Neuronal stem cell (in vitro differentiated cells): Measurements from ENCODE around the gene GRIFIN.

Experiments used
- DNase-seq: peaks from one replicate; pipeline ENCODE4 v3.0.0-alpha.2; 2013; ENCODE audit warnings: low spot score
- H2AFZ ChIP-seq: one replicate; pipeline ENCODE4 v1.6.1; 2013; ENCODE audit warnings: mild to moderate bottlenecking, low read length, inconsistent platforms
- H2AK5ac ChIP-seq: 2 replicates; pipeline ENCODE4 v1.6.1; 2013; ENCODE audit warnings: low read depth, mild to moderate bottlenecking, inconsistent platforms, low read length, moderate library complexity, mixed read lengths
- H2BK120ac ChIP-seq: 2 replicates; pipeline ENCODE4 v1.6.1; 2013; ENCODE audit warnings: low read depth, mild to moderate bottlenecking, inconsistent platforms, low read length, moderate library complexity, mixed read lengths
- H2BK12ac ChIP-seq: one replicate; pipeline ENCODE4 v1.6.1; 2013; ENCODE audit warnings: low read length, inconsistent platforms
- H2BK15ac ChIP-seq: 2 replicates; pipeline ENCODE4 v1.6.1; 2013; ENCODE audit warnings: mild to moderate bottlenecking, low read length, inconsistent platforms, mixed read lengths
- H2BK5ac ChIP-seq: one replicate; pipeline ENCODE4 v1.6.1; 2013; ENCODE audit warnings: inconsistent platforms, mild to moderate bottlenecking, low read length, moderate library complexity
- H3K14ac ChIP-seq: one replicate; pipeline ENCODE4 v1.6.1; 2013; ENCODE audit warnings: low read length, inconsistent platforms
- H3K18ac ChIP-seq: 2 replicates; pipeline ENCODE4 v1.6.1; 2013; ENCODE audit warnings: low read length, inconsistent platforms
- H3K23ac ChIP-seq: 2 replicates; pipeline ENCODE4 v1.6.1; 2013; ENCODE audit warnings: low read depth, mild to moderate bottlenecking, mixed read lengths, low read length, inconsistent platforms; ENCODE audit not compliant: poor library complexity
- H3K27ac ChIP-seq: replicated peaks from 3 replicates; pipeline ENCODE4 v1.5.1; 2013; ENCODE audit warnings: low read length, inconsistent platforms
- H3K27me3 ChIP-seq, 3 experiments: 2 replicates each; pipeline ENCODE4 v1.6.1; 2013; ENCODE audit warnings: low read length in 3 of 3, mild to moderate bottlenecking in 2 of 3, inconsistent platforms in 1 of 3, low read depth in 1 of 3, mixed read lengths in 1 of 3, moderate library complexity in 1 of 3; ENCODE audit not compliant: control insufficient read depth in 3 of 3, insufficient read depth in 3 of 3
- H3K36me3 ChIP-seq, 2 donors: replicated peaks in 1 of 2; 2 replicates each; pipeline ENCODE4 v1.6.1; 2013; ENCODE audit warnings: low read length in 2 of 2; ENCODE audit not compliant: control insufficient read depth in 2 of 2, insufficient read depth in 2 of 2
- H3K4ac ChIP-seq: 2 replicates; pipeline ENCODE4 v1.6.1; 2013; ENCODE audit warnings: inconsistent platforms, mild to moderate bottlenecking, low read length, moderate library complexity
- H3K4me1 ChIP-seq, 2 donors: 1 replicate in 1 of 2; 2 replicates in 1 of 2; pipeline ENCODE4 v1.6.1; 2013; ENCODE audit warnings: low read length in 2 of 2, low read depth in 1 of 2; ENCODE audit not compliant: control insufficient read depth in 2 of 2, insufficient read depth in 1 of 2
- H3K4me2 ChIP-seq: one replicate; pipeline ENCODE4 v1.6.1; 2013; ENCODE audit warnings: mild to moderate bottlenecking, low read length, inconsistent platforms; ENCODE audit not compliant: insufficient read depth, poor library complexity, severe bottlenecking
- H3K4me3 ChIP-seq, 2 donors: 2 replicates each; pipeline ENCODE4 v1.5.1; 2013; ENCODE audit warnings: low read length in 2 of 2, mild to moderate bottlenecking in 2 of 2, inconsistent platforms in 1 of 2, moderate library complexity in 1 of 2
- H3K79me1 ChIP-seq: one replicate; pipeline ENCODE4 v1.6.1; 2013; ENCODE audit warnings: low read depth, mild to moderate bottlenecking, inconsistent platforms, low read length, moderate library complexity
- H3K9ac ChIP-seq: one replicate; pipeline ENCODE4 v1.6.1; 2013; ENCODE audit warnings: mild to moderate bottlenecking, low read depth, low read length, inconsistent platforms; ENCODE audit not compliant: poor library complexity
- H3K9me3 ChIP-seq, 2 donors: replicated peaks in 1 of 2; 2 replicates each; pipeline versions ENCODE3 to v1.6.1; 2013; ENCODE audit warnings: low read length in 2 of 2, mild to moderate bottlenecking in 2 of 2, inconsistent platforms in 1 of 2, low read depth in 1 of 2, mixed read lengths in 1 of 2, moderate library complexity in 1 of 2; ENCODE audit not compliant: control insufficient read depth in 2 of 2, insufficient read depth in 1 of 2
- H4K8ac ChIP-seq: one replicate; pipeline ENCODE4 v1.6.1; 2013; ENCODE audit warnings: low read depth, mild to moderate bottlenecking, inconsistent platforms, low read length, moderate library complexity
- H4K91ac ChIP-seq: one replicate; pipeline ENCODE4 v1.6.1; 2013; ENCODE audit warnings: low read length, low read depth, mild to moderate bottlenecking, inconsistent platforms; ENCODE audit not compliant: poor library complexity
- WGBS, 2 donors: extraction: QIAGEN DNeasy Blood & Tissue Kit; methylation state at CpG; one replicate each; pipeline ENCODE4 v1.1.7; 2013; ENCODE audit warnings: missing lambda C conversion rate in 2 of 2, mixed read lengths in 1 of 2; ENCODE audit not compliant: insufficient read length in 2 of 2, insufficient replicate concordance in 1 of 2; ENCODE audit errors: extremely low coverage in 2 of 2; 5-methylcytosine and 5-hydroxymethylcytosine counted together

GRIFIN gene

GRCh38 chr7:2492038-2492437 is 15.8 kb upstream of the GRIFIN start:
- H2BK12ac ChIP-seq = no peak overlapping the region
- no peak overlapping the region for H3K18ac ChIP-seq
- H3K79me1 ChIP-seq = peaks cover 1% of the 10 kb centered on the region
- H3K4me1 ChIP-seq = peaks cover 35 to 36% of the 10 kb centered on the region in 2 donors
- no CpG with 5 or more reads among the region's 2 CpGs for WGBS, 2 donors
- H3K4me3 ChIP-seq = no peak overlapping the region
- peak overlapping the region; percentile 72 for H4K91ac ChIP-seq
- H3K9me3 ChIP-seq = no peaks in the 10 kb centered on the region
- H3K14ac ChIP-seq = no peak overlapping the region
- no peak overlapping the region for H3K9ac ChIP-seq
- no peak for DNase-seq
- H4K8ac ChIP-seq = no peak overlapping the region
- no peak overlapping the region for H2BK15ac ChIP-seq
- H3K27me3 ChIP-seq = no peaks in the 10 kb centered on the region
- H3K27ac ChIP-seq = no peak overlapping the region
- no peaks in the 10 kb centered on the region for H3K36me3 ChIP-seq
- H3K4ac ChIP-seq = no peak overlapping the region
- H2BK120ac ChIP-seq = no peak overlapping the region
- no peak overlapping the region for H2BK5ac ChIP-seq
- H3K4me2 ChIP-seq = no peak overlapping the region
- no peak overlapping the region for H2AFZ ChIP-seq
- no peak overlapping the region for H2AK5ac ChIP-seq
- no peak overlapping the region for H3K23ac ChIP-seq

- Histone ChIP-seq H3K9ac (no peak overlapping the region), H3K18ac (peak overlapping the region; percentile 67), H2BK12ac (no peak overlapping the region), H3K4me2 (no peak overlapping the region), H3K27me3 (no peaks in the 10 kb centered on the region), H3K27ac (no peak overlapping the region), H3K4ac (no peak overlapping the region), H3K36me3 (no peaks in the 10 kb centered on the region), H2AFZ (no peak overlapping the region), H3K4me1 (peaks cover 23% of the 10 kb centered on the region in 2 donors), H4K91ac (no peak overlapping the region), H2BK5ac (peak overlapping the region; percentile 35), H2BK120ac (peak overlapping the region; percentile 69), H3K9me3 (no peaks in the 10 kb centered on the region), H2BK15ac (no peak overlapping the region), H3K79me1 (peaks cover 1% of the 10 kb centered on the region), H2AK5ac (peak overlapping the region; percentile 83), H3K4me3 (no peak overlapping the region), H3K14ac (no peak overlapping the region), H4K8ac (no peak overlapping the region), H3K23ac (no peak overlapping the region)
- DNase-seq = no peak
- no CpG with 5 or more reads among the region's 13 CpGs for WGBS, 2 donors
Observed at GRCh38 chr7:2490181-2490651, 14.0 kb upstream of the GRIFIN start.

- no peak overlapping the region for H3K4me3 ChIP-seq
- H3K4ac ChIP-seq = no peak overlapping the region
- H3K27ac ChIP-seq = no peak overlapping the region
- H3K4me2 ChIP-seq = no peak overlapping the region
- H2BK120ac ChIP-seq = peak overlapping the region; percentile 4
- no CpG with 5 or more reads among the region's 9 CpGs for WGBS, 2 donors
- peak overlapping the region; percentile 76 for H2AFZ ChIP-seq
- H2BK12ac ChIP-seq = no peak overlapping the region
- H3K9ac ChIP-seq = peak overlapping the region; percentile 61
- no peak overlapping the region for H2BK15ac ChIP-seq
- H2BK5ac ChIP-seq = no peak overlapping the region
- peaks cover 13 to 14% of the 10 kb centered on the region in 2 donors for H3K4me1 ChIP-seq
- DNase-seq = no peak
- no peak overlapping the region for H3K23ac ChIP-seq
- H3K79me1 ChIP-seq = no peaks in the 10 kb centered on the region
- no peak overlapping the region for H4K91ac ChIP-seq
- H4K8ac ChIP-seq = no peak overlapping the region
- H3K18ac ChIP-seq = no peak overlapping the region
- H3K9me3 ChIP-seq = no peaks in the 10 kb centered on the region
- H2AK5ac ChIP-seq = peak overlapping the region; percentile 98
- no peaks in the 10 kb centered on the region for H3K27me3 ChIP-seq
- no peaks in the 10 kb centered on the region for H3K36me3 ChIP-seq
- no peak overlapping the region for H3K14ac ChIP-seq
Observed at GRCh38 chr7:2488681-2489080, 12.5 kb upstream of the GRIFIN start.

- Histone ChIP-seq H3K23ac (no peak overlapping the region), H2BK12ac (no peak overlapping the region), H2BK5ac (no peak overlapping the region), H3K9me3 (no peaks in the 10 kb centered on the region), H3K4ac (no peak overlapping the region), H2AFZ (peak overlapping the region; percentile 76), H3K27ac (no peak overlapping the region), H3K36me3 (no peaks in the 10 kb centered on the region), H3K4me2 (no peak overlapping the region), H3K4me1 (peaks cover 12 to 13% of the 10 kb centered on the region in 2 donors), H4K8ac (no peak overlapping the region), H3K18ac (peak overlapping the region; percentile 31), H3K9ac (no peak overlapping the region), H2BK120ac (peak overlapping the region; percentile 4), H3K79me1 (no peaks in the 10 kb centered on the region), H2BK15ac (peak overlapping the region; percentile 98), H3K4me3 (no peak overlapping the region), H4K91ac (no peak overlapping the region), H2AK5ac (peak overlapping the region; percentile 98), H3K27me3 (no peaks in the 10 kb centered on the region), H3K14ac (no peak overlapping the region)
- no peak for DNase-seq
- WGBS, 2 donors = no CpG with 5 or more reads among the region's 8 CpGs
Observed at GRCh38 chr7:2488272-2488645, 12.1 kb upstream of the GRIFIN start.
